ENCODE measurements around the gene EARS2.
"Not testable (repeated sequence)": the region's sequence is repeated elsewhere in the genome, so short reads cannot be mapped to it uniquely, and the experiment has no call there.

DNA sequence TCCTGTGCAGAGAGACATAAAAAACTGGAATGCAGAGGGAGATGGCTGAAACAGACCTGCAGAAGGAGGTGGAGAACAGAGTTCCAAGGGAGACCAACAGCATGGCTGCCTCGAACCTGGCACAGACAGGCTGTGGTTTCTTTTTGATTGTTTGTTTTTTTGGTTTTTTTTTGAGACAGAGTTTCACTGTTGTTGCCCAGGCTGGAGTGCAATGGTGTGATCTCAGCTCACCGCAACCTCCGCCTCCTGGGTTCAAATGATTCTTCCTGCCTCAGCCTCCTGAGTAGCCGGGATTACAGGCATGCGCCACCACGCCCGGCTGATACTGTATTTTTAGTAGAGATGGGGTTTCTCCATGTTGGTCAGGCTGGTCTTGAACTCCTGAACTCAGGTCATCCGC is 73.7 kb downstream of the EARS2 start:
- TF ChIP-seq, protein P1, sequence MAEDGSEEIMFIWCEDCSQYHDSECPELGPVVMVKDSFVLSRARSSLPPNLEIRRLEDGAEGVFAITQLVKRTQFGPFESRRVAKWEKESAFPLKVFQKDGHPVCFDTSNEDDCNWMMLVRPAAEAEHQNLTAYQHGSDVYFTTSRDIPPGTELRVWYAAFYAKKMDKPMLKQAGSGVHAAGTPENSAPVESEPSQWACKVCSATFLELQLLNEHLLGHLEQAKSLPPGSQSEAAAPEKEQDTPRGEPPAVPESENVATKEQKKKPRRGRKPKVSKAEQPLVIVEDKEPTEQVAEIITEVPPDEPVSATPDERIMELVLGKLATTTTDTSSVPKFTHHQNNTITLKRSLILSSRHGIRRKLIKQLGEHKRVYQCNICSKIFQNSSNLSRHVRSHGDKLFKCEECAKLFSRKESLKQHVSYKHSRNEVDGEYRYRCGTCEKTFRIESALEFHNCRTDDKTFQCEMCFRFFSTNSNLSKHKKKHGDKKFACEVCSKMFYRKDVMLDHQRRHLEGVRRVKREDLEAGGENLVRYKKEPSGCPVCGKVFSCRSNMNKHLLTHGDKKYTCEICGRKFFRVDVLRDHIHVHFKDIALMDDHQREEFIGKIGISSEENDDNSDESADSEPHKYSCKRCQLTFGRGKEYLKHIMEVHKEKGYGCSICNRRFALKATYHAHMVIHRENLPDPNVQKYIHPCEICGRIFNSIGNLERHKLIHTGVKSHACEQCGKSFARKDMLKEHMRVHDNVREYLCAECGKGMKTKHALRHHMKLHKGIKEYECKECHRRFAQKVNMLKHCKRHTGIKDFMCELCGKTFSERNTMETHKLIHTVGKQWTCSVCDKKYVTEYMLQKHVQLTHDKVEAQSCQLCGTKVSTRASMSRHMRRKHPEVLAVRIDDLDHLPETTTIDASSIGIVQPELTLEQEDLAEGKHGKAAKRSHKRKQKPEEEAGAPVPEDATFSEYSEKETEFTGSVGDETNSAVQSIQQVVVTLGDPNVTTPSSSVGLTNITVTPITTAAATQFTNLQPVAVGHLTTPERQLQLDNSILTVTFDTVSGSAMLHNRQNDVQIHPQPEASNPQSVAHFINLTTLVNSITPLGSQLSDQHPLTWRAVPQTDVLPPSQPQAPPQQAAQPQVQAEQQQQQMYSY (CRISPR knock-in tag; IDR thresholded peaks at IDR 0.05) = not testable (repeated sequence)
- TF ChIP-seq, protein P2, sequence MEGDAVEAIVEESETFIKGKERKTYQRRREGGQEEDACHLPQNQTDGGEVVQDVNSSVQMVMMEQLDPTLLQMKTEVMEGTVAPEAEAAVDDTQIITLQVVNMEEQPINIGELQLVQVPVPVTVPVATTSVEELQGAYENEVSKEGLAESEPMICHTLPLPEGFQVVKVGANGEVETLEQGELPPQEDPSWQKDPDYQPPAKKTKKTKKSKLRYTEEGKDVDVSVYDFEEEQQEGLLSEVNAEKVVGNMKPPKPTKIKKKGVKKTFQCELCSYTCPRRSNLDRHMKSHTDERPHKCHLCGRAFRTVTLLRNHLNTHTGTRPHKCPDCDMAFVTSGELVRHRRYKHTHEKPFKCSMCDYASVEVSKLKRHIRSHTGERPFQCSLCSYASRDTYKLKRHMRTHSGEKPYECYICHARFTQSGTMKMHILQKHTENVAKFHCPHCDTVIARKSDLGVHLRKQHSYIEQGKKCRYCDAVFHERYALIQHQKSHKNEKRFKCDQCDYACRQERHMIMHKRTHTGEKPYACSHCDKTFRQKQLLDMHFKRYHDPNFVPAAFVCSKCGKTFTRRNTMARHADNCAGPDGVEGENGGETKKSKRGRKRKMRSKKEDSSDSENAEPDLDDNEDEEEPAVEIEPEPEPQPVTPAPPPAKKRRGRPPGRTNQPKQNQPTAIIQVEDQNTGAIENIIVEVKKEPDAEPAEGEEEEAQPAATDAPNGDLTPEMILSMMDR (IDR thresholded peaks at IDR 0.05) = not testable (repeated sequence)
- not testable (repeated sequence) for TF ChIP-seq E2F1, CREM, MAX (CRISPR knock-in tag; IDR thresholded peaks at IDR 0.05)
- TF ChIP-seq, protein P3, sequence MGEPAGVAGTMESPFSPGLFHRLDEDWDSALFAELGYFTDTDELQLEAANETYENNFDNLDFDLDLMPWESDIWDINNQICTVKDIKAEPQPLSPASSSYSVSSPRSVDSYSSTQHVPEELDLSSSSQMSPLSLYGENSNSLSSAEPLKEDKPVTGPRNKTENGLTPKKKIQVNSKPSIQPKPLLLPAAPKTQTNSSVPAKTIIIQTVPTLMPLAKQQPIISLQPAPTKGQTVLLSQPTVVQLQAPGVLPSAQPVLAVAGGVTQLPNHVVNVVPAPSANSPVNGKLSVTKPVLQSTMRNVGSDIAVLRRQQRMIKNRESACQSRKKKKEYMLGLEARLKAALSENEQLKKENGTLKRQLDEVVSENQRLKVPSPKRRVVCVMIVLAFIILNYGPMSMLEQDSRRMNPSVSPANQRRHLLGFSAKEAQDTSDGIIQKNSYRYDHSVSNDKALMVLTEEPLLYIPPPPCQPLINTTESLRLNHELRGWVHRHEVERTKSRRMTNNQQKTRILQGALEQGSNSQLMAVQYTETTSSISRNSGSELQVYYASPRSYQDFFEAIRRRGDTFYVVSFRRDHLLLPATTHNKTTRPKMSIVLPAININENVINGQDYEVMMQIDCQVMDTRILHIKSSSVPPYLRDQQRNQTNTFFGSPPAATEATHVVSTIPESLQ (CRISPR knock-in tag; IDR thresholded peaks at IDR 0.05) = not testable (repeated sequence)

Data from WTC11 (cell line).